Vagina (tissue), 2 donors: Measurements from ENCODE around the gene TBL1X.

Experiments used
- CTCF ChIP-seq, 3 experiments: fragments of 450-650 bp in 2 of 3; fragments of 200-600 bp in 1 of 3; sonication (generic) in 1 of 3; IDR thresholded peaks; one replicate each; pipeline ENCODE4 v1.5.1; 2017 to 2019; ENCODE audit warnings: antibody characterized with exemption in 3 of 3, mild to moderate bottlenecking in 2 of 3, moderate library complexity in 2 of 3
- POLR2A ChIP-seq, 2 donors: fragments of 450-650 bp; IDR thresholded peaks; one replicate each; pipeline ENCODE4 v1.6.1; 2017; ENCODE audit warnings: antibody characterized with exemption in 2 of 2, mild to moderate bottlenecking in 2 of 2, moderate library complexity in 2 of 2
- POLR2AphosphoS5 ChIP-seq, 2 donors: sonication (generic); formaldehyde crosslinking; IDR thresholded peaks; one replicate each; pipeline ENCODE4 v1.9.0; 2017; ENCODE audit warnings: antibody characterized with exemption in 2 of 2, mild to moderate bottlenecking in 2 of 2, low read depth in 1 of 2; ENCODE audit not compliant: insufficient read depth in 1 of 2

- TF ChIP-seq POLR2A (IDR thresholded peaks at IDR 0.05), result no peak
- no peak for TF ChIP-seq CTCF (IDR thresholded peaks at IDR 0.05)
- TF ChIP-seq POLR2AphosphoS5 (IDR thresholded peaks at IDR 0.05; ENCODE audit: insufficient read depth in 1 of 2, low read depth in 1 of 2), result no peak
These were observed 235.7 kb downstream of the TBL1X start for GRCh38 chrX:9700555-9700954.
